HepG2 (cell line): ENCODE results near the gene PRELP. TPM values are rescaled to one million over a fixed set of nuclear protein-coding genes. Genes with fewer than 3 reads are reported as not detected.
"Not testable (repeated sequence)": the region's sequence is repeated elsewhere in the genome, so short reads cannot be mapped to it uniquely, and the experiment has no call there.

Experiments
- ATAC-seq: fragments of 200-7000 bp; cut with Tn5 transposase; 3 replicates; pipeline ENCODE4 v1.9.1; 2020; ENCODE audit warnings: mild to moderate bottlenecking, moderate library complexity
- BruUV-seq: library from RNA; stranded (reverse); fragments of 400-500 nt; replicated peaks from 2 replicates; lab custom pipeline; 2021; lab: Mats Ljungman, UMichigan
- CTCF ChIA-PET: fragments of 300-600 bp; formaldehyde crosslinking; extraction: SDS; loops from one replicate; lab custom pipeline; 2021; ENCODE audit warnings: low total read pairs, inconsistent platforms, low intra/inter-chr PET ratio; lab: Yijun Ruan, JAX
- POLR2A ChIA-PET: fragments of 350-600 bp; sonication (Branson Sonifier 250); formaldehyde crosslinking; loops from one replicate; lab custom pipeline; 2020; ENCODE audit warnings: antibody characterized with exemption, inconsistent platforms; lab: Yijun Ruan, JAX
- DNase-seq: peaks from one replicate; pipeline ENCODE4 v3.0.0-alpha.2; 2015; ENCODE audit warnings: low spot score
- FAIRE-seq: peaks from 3 replicates; lab custom pipeline; 2011; peaks lifted over from hg19 to GRCh38; lab: Jason Lieb, UNC
- H2AFZ ChIP-seq: one replicate; pipeline ENCODE4 v1.6.1; 2011; ENCODE audit warnings: low read length, inconsistent platforms
- H3K27ac ChIP-seq: fragments of 300-600 bp; 3 replicates; pipeline ENCODE4 v1.8.0; 2011; ENCODE audit warnings: mixed run types, mild to moderate bottlenecking, mixed read lengths, low read length, inconsistent platforms; ENCODE audit not compliant: insufficient read depth; ENCODE audit errors: extremely low read length
- H3K27me3 ChIP-seq, 2 experiments: fragments of 200-600 bp in 1 of 2; 2 replicates in 1 of 2; 3 replicates in 1 of 2; pipeline versions ENCODE4 v1.6.0 to v1.8.0; 2011; ENCODE audit warnings: low read length in 2 of 2, mild to moderate bottlenecking in 2 of 2, moderate library complexity in 2 of 2, inconsistent platforms in 1 of 2; ENCODE audit not compliant: insufficient read depth in 2 of 2, control insufficient read depth in 1 of 2
- H3K36me3 ChIP-seq, 2 experiments: fragments of 200-600 bp in 1 of 2; replicated peaks in 1 of 2; 2 replicates in 1 of 2; 3 replicates in 1 of 2; pipeline versions ENCODE4 v1.5.1 to v1.8.0; 2011; ENCODE audit warnings: low read length in 2 of 2, inconsistent platforms in 1 of 2; ENCODE audit not compliant: insufficient read depth in 2 of 2, control insufficient read depth in 1 of 2
- H3K4me1 ChIP-seq: 2 replicates; pipeline ENCODE4 v1.5.1; 2012; ENCODE audit warnings: low read length, inconsistent platforms; ENCODE audit not compliant: insufficient read depth
- H3K4me2 ChIP-seq: 2 replicates; pipeline ENCODE4 v1.6.0; 2011; ENCODE audit warnings: low read depth, low read length, inconsistent platforms
- H3K4me3 ChIP-seq, 3 experiments: fragments of 200-600 bp in 1 of 3; sonication (generic), shearing (Covaris generic) in 1 of 3; replicated peaks in 1 of 3; 2 replicates each; pipeline ENCODE4 v1.5.1; 2011 to 2016; ENCODE audit warnings: low read length in 3 of 3, inconsistent platforms in 2 of 3, low read depth in 2 of 3, mild to moderate bottlenecking in 2 of 3, control low read depth in 1 of 3, mixed read lengths in 1 of 3; ENCODE audit not compliant: insufficient read depth in 1 of 3
- H3K79me2 ChIP-seq: one replicate; pipeline ENCODE4 v1.6.1; 2011; ENCODE audit warnings: low read length, inconsistent platforms; ENCODE audit not compliant: insufficient read depth
- H3K9ac ChIP-seq: 2 replicates; pipeline ENCODE4 v1.6.0; 2011; ENCODE audit warnings: mild to moderate bottlenecking, low read depth, low read length, inconsistent platforms; ENCODE audit not compliant: insufficient read depth
- H3K9me3 ChIP-seq: 2 replicates; pipeline ENCODE4 v1.5.1; 2012; ENCODE audit warnings: mild to moderate bottlenecking, low read length
- H4K20me1 ChIP-seq: 2 replicates; pipeline ENCODE4 v1.6.0; 2011; ENCODE audit warnings: inconsistent platforms, mild to moderate bottlenecking, low read length, moderate library complexity; ENCODE audit not compliant: insufficient read depth
- JARID2 ChIP-seq: sonication (generic); formaldehyde crosslinking; IDR thresholded peaks from 2 replicates; pipeline ENCODE4 v1.8.1; 2023; ENCODE audit warnings: missing genetic modification reagents, inconsistent platforms; ENCODE audit not compliant: insufficient replicate concordance
- NFKBIZ ChIP-seq: IDR thresholded peaks from 2 replicates; pipeline ENCODE4 v1.6.1; 2018; ENCODE audit warnings: missing genetic modification reagents, missing compliant biosample characterization
- NR1H2 ChIP-seq: sonication (generic); formaldehyde crosslinking; IDR thresholded peaks from 2 replicates; pipeline ENCODE4 v1.8.1; 2022; ENCODE audit warnings: low read depth, missing genetic modification reagents, borderline replicate concordance
- SMAD9 ChIP-seq: sonication (generic); formaldehyde crosslinking; IDR thresholded peaks from 2 replicates; pipeline ENCODE4 v1.5.1; 2020; ENCODE audit warnings: mild to moderate bottlenecking, missing genetic modification reagents
- ZBTB21 ChIP-seq: sonication (generic); formaldehyde crosslinking; IDR thresholded peaks from 2 replicates; pipeline ENCODE4 v1.4.0; 2020; ENCODE audit warnings: missing genetic modification reagents
- ZFAT ChIP-seq: sonication (generic); formaldehyde crosslinking; conservative IDR thresholded peaks from 2 replicates; pipeline ENCODE4 v1.8.1; 2023; ENCODE audit warnings: missing genetic modification reagents, inconsistent platforms
- WGBS: methylation state at CpG from one replicate; pipeline ENCODE4 v1.1.6; 2017; ENCODE audit warnings: low lambda C conversion rate; 5-methylcytosine and 5-hydroxymethylcytosine counted together
- in situ Hi-C: cut with HindIII; loops from 2 replicates; pipeline ENCODE4 v1.10.0; 2017; ENCODE audit warnings: low pct_unique_long_range_greater_than_20kb; ENCODE audit not compliant: extremely low pct_ligation_motif_present
- intact Hi-C: fragments of 100-400 bp; cut with micrococcal nuclease; formaldehyde crosslinking; loops from one replicate; pipeline ENCODE4 v1.10.0; 2022; ENCODE audit not compliant: unreplicated experiment
- polyA plus RNA-seq, 8 experiments: library from polyadenylated mRNA; depleted of rRNA in 3 of 8; stranded (reverse) in 7 of 8; unstranded in 1 of 8; fragments of >200 nt; fragmentation: Illumina TruSeq in 4 of 8; extraction: Trizol in 4 of 8; gene quantifications; 2 replicates each; pipeline versions ENCODE4 v1.2.1 to v1.2.3, GENCODE V29; 2011 to 2016; ENCODE audit warnings: low read depth in 4 of 8, missing spikeins in 1 of 8, mixed read lengths in 1 of 8; ENCODE audit not compliant: insufficient read depth in 1 of 8
- total RNA-seq, 5 experiments: library from RNA; depleted of rRNA; stranded (reverse); fragments of >200 nt; fragmentation: Illumina TruSeq; extraction: Trizol; gene quantifications; 2 replicates each; pipeline ENCODE4 v1.2.3, GENCODE V29; 2016; ENCODE audit warnings: low read depth in 1 of 5
- TF ChIP-seq, protein P1 (sequence below): sonication (generic); formaldehyde crosslinking; IDR thresholded peaks from 2 replicates; pipeline ENCODE4 v1.5.1; 2020; ENCODE audit warnings: missing genetic modification reagents, mild to moderate bottlenecking, borderline replicate concordance
- TF ChIP-seq, protein P2 (sequence below): sonication (generic); formaldehyde crosslinking; IDR thresholded peaks from 2 replicates; pipeline ENCODE4 v1.8.1; 2023; ENCODE audit warnings: missing genetic modification reagents, inconsistent platforms, borderline replicate concordance

PRELP gene
- total and polyA plus RNA-seq, 2 of the 13 experiments (the other 11 are each of a cell fraction or from before 2014, with no cell fraction given) = not detected

DNA sequence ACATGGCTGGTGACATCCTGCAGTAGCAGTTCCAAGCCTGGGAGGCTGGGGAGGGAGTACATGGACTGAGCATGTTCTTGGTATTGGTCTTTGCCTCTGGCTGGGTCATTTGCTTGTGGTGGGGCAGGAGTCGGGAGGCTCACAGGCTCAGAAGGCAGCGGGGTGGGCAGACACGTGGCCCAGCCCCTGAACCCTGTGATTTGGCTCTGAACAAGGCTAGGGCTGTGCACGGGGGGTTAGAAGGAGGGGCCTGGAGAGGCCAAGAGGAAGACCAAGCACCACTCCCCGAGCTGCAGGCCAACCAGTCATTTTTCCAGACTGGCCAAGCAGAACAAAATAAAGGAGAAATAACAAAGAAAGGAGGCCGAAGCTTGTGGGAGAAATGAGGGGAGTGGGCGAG is 9.7 kb upstream of the PRELP start:
- ChIA-PET POLR2A (no interaction called here), CTCF (no interaction called here)
- FAIRE-seq = no peak

DNA sequence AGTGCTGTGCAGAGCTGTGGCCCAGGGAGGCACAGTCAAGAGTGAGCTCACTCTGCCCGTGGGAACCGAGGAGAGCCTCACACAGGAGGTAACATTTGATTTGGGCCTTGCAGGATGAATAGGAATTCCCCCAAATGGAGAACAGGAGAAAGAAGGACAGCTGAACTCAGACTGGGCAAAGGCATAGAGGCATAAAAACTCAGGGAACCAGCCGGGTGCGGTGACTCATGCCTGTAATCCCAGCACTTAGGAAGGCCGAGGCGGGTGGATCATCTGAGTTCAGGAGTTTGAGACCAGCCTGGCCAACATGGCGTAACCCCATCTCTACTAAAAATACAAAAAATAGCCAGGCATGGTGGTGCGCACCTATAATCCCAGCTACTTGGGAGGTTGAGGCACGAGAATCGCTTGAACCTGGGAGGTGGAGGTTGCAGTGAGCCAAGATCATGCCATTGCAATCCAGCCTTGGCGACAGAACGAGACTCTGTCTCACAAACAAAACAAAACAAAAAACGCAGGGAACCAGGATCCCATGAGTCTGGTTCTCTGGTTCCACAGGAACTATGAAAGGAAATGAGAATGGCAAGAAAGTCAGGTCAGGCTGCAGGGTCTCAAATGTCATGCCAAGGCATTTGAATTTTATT is 8.6 kb upstream of the PRELP start:
- in situ Hi-C loops, H3K4me3 ChIP-seq, H2AFZ ChIP-seq, H3K4me2 ChIP-seq, CTCF ChIA-PET, H3K4me1 ChIP-seq, H3K9me3 ChIP-seq, H3K27ac ChIP-seq, BruUV-seq, POLR2A ChIA-PET, H3K79me2 ChIP-seq, FAIRE-seq, DNase-seq, ATAC-seq, H4K20me1 ChIP-seq, H3K36me3 ChIP-seq, intact Hi-C loops, H3K9ac ChIP-seq: not testable (repeated sequence)
- H3K27me3 ChIP-seq = peaks cover 4 to 22% of the 10 kb centered on the region in 2 experiments; a peak in 4 of 5 replicates
- WGBS = 45% methylated on average over 13 of the region's 13 CpGs

More for the DNA sequence above, 9.7 kb upstream of the PRELP start:
- ATAC-seq = no peak
- Histone ChIP-seq H3K27me3 (peaks cover 4 to 22% of the 10 kb centered on the region in 2 experiments; a peak in 4 of 5 replicates), H3K9ac (no peak overlapping the region), H4K20me1 (no peaks in the 10 kb centered on the region), H3K27ac (no peak overlapping the region), H3K9me3 (no peaks in the 10 kb centered on the region), H3K4me2 (no peak overlapping the region), H3K79me2 (no peaks in the 10 kb centered on the region), H3K4me3 (no peak overlapping the region), H3K4me1 (no peaks in the 10 kb centered on the region), H3K36me3 (no peaks in the 10 kb centered on the region), H2AFZ (no peak overlapping the region)
- BruUV-seq = no TSS peak
- TF ChIP-seq JARID2 (CRISPR knock-in tag) (no peak), NFKBIZ (CRISPR knock-in tag) (no peak), ZFAT (CRISPR knock-in tag) (no peak), ZBTB21 (no peak), NR1H2 (CRISPR knock-in tag) (no peak), SMAD9 (CRISPR knock-in tag) (no peak)
- TF ChIP-seq, protein P1, sequence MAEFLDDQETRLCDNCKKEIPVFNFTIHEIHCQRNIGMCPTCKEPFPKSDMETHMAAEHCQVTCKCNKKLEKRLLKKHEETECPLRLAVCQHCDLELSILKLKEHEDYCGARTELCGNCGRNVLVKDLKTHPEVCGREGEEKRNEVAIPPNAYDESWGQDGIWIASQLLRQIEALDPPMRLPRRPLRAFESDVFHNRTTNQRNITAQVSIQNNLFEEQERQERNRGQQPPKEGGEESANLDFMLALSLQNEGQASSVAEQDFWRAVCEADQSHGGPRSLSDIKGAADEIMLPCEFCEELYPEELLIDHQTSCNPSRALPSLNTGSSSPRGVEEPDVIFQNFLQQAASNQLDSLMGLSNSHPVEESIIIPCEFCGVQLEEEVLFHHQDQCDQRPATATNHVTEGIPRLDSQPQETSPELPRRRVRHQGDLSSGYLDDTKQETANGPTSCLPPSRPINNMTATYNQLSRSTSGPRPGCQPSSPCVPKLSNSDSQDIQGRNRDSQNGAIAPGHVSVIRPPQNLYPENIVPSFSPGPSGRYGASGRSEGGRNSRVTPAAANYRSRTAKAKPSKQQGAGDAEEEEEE (CRISPR knock-in tag) = no peak
- TF ChIP-seq, protein P2, sequence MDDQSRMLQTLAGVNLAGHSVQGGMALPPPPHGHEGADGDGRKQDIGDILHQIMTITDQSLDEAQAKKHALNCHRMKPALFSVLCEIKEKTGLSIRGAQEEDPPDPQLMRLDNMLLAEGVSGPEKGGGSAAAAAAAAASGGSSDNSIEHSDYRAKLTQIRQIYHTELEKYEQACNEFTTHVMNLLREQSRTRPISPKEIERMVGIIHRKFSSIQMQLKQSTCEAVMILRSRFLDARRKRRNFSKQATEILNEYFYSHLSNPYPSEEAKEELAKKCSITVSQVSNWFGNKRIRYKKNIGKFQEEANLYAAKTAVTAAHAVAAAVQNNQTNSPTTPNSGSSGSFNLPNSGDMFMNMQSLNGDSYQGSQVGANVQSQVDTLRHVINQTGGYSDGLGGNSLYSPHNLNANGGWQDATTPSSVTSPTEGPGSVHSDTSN (CRISPR knock-in tag) = no peak
- intact Hi-C loops = no loop called here
- in situ Hi-C loops = no loop called here
- DNase-seq = no peak
- WGBS = 0% methylated on average over 6 of the region's 7 CpGs
